Measurements from ENCODE around the gene SHANK1.

Gene SHANK1

DNA sequence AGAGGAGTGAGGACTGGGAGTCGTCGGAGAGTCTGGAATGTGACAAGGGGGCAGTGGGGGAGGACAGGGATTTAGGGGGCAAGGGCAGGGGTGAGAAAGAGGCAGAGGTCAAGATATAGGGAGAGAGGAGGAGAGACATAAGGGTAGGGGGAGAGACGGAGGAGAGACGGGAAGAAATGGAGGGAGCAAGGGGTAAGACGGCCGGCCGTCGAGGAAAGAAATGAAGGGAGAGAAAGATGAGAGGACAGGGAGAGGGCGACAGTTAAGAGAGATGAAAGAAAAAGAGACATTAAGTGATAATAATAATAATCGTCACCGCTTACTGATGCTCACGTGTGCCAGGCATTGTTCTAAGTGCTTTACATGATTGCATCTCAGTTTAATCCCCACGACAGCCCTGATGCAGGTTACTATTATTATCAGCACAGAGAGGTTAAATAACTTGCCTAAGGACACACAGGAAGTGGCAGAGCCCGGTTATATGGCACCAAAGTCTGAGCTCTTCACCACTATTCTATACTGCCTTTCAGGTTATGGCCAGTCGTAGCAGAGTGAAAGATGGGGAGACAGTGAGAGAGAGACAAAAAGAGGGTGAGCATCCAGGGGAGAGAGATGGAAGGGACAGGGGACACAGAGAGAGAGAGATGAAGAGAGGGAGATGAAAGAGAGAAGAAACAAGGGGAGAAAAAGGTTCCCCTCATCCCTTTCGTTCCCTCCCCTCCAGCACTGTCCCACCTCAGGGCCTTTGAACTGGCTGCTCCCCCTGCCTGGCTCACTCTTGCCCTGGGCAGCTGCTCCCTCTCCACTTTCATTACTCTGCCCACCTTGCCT lies 56.7 kb downstream of the SHANK1 start:
- TF ChIP-seq SPI1 (IDR thresholded peaks at IDR 0.05; ENCODE audit: borderline replicate concordance, low read depth), result no peak
- no peak for TF ChIP-seq GABPA (IDR thresholded peaks at IDR 0.05; ENCODE audit: low read depth)
- no peak for TF ChIP-seq POLR2AphosphoS5 (IDR thresholded peaks at IDR 0.05; ENCODE audit: low read depth)
- TF ChIP-seq, protein P1, sequence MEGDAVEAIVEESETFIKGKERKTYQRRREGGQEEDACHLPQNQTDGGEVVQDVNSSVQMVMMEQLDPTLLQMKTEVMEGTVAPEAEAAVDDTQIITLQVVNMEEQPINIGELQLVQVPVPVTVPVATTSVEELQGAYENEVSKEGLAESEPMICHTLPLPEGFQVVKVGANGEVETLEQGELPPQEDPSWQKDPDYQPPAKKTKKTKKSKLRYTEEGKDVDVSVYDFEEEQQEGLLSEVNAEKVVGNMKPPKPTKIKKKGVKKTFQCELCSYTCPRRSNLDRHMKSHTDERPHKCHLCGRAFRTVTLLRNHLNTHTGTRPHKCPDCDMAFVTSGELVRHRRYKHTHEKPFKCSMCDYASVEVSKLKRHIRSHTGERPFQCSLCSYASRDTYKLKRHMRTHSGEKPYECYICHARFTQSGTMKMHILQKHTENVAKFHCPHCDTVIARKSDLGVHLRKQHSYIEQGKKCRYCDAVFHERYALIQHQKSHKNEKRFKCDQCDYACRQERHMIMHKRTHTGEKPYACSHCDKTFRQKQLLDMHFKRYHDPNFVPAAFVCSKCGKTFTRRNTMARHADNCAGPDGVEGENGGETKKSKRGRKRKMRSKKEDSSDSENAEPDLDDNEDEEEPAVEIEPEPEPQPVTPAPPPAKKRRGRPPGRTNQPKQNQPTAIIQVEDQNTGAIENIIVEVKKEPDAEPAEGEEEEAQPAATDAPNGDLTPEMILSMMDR (IDR thresholded peaks at IDR 0.05; ENCODE audit: insufficient read depth, low read length), result no peak
- no peak for TF ChIP-seq REST (IDR thresholded peaks at IDR 0.05; ENCODE audit: insufficient replicate concordance, low read depth)
- no peak for DNase-seq (ENCODE audit: low read depth in 1 of 2, low spot score in 1 of 2)
- Histone ChIP-seq H3K4me3 (replicated peaks; ENCODE audit: insufficient read depth, low read length) (no peak overlapping the region), H3K27ac (replicated peaks) (no peak overlapping the region), H3K27me3 (ENCODE audit: insufficient read depth, poor library complexity, severe bottlenecking) (peaks cover 25% of the 10 kb centered on the region)

- Histone ChIP-seq H3K27me3 (ENCODE audit: insufficient read depth, poor library complexity, severe bottlenecking) (peaks cover 23% of the 10 kb centered on the region), H3K4me3 (replicated peaks; ENCODE audit: insufficient read depth, low read length) (no peak overlapping the region), H3K27ac (replicated peaks) (no peak overlapping the region)
- TF ChIP-seq GABPA (IDR thresholded peaks at IDR 0.05; ENCODE audit: low read depth) (no peak), REST (IDR thresholded peaks at IDR 0.05; ENCODE audit: insufficient replicate concordance, low read depth) (no peak), SPI1 (IDR thresholded peaks at IDR 0.05; ENCODE audit: borderline replicate concordance, low read depth) (no peak), POLR2AphosphoS5 (IDR thresholded peaks at IDR 0.05; ENCODE audit: low read depth) (no peak)
- TF ChIP-seq, protein P1 (IDR thresholded peaks at IDR 0.05; ENCODE audit: insufficient read depth, low read length), result no peak
- DNase-seq (ENCODE audit: low read depth in 1 of 2, low spot score in 1 of 2), result no peak
Measured at GRCh38 chr19:50661766-50662650, 57.6 kb downstream of the SHANK1 start.

DNA sequence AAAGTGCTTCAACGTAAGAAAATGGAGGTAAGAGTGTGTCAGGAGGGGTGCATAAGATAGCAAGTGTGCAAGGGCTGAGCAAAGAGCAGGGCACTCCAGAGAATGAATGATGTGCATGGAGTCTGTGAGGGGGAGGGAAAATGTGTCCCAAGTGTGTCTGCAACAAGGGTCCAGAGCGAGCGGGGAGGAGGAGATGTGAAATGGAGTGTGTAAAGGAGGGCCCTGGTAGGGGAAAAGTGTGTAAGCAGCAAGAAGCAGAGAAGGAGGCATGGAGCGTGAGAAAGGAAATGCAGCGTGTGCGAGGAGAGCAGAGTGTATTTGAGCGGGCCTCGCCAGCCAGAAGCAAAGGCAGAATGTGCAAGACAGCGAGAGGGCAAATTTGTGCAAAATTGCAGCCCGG lies 58.6 kb downstream of the SHANK1 start:
- H3K27me3 ChIP-seq (ENCODE audit: insufficient read depth, poor library complexity, severe bottlenecking), result peaks cover 14% of the 10 kb centered on the region

More for the DNA sequence above, 58.6 kb downstream of the SHANK1 start:
- DNase-seq (ENCODE audit: low read depth in 1 of 2, low spot score in 1 of 2), result no peak
- no peak overlapping the region for H3K27ac ChIP-seq (replicated peaks)
- no peak overlapping the region for H3K4me3 ChIP-seq (replicated peaks; ENCODE audit: insufficient read depth, low read length)
- TF ChIP-seq POLR2AphosphoS5 (IDR thresholded peaks at IDR 0.05; ENCODE audit: low read depth) (no peak), REST (IDR thresholded peaks at IDR 0.05; ENCODE audit: insufficient replicate concordance, low read depth) (no peak), GABPA (IDR thresholded peaks at IDR 0.05; ENCODE audit: low read depth) (no peak), SPI1 (IDR thresholded peaks at IDR 0.05; ENCODE audit: borderline replicate concordance, low read depth) (no peak)
- TF ChIP-seq, protein P1 (IDR thresholded peaks at IDR 0.05; ENCODE audit: insufficient read depth, low read length), result no peak

Data from HL-60 (cell line).